Measurements from ENCODE around the gene LNPEP.

The LNPEP gene

DNA sequence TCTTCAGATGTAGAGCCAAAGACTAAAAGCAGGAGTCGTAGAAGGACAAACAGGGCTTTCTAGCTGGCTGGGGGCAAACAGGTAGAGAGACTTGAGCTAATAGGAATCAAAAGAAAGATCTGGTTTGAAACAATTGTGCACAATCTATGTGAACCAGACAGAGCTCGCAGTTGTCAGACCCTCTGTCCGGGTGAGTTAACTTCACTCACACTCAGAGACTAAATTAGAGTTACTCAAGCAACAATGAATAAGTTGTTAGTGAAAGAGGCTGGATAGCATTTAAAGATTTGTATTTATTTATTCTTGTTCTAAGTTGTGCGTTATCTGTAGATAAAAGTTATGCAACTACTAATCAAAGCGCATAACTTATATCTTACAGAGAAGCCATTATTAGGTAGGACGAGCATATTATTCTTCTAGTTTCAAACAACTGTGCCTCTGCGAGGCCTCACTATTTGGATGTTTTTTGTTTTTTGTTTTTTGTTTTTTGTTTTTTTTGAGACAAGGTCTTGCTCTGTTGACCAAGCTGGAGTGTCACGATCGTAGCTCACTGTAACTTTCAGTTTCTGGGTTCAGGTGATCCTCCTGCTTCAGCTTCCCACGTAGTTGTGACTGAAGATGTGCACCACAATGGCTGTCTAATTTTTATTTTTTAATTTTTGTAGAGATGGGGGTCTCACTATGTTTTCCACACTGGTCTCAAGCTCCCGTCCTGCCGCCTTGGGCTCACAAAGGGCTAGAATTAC, 13.2 kb upstream of the LNPEP start:
- Histone ChIP-seq H2AFZ (ENCODE audit: insufficient read depth, low read length, poor library complexity) (no peak overlapping the region), H3K23ac (ENCODE audit: low read length) (no peak overlapping the region), H3K4me2 (ENCODE audit: low read length) (no peak overlapping the region), H3K9ac (ENCODE audit: low read length) (no peak overlapping the region), H3K27me3 (ENCODE audit: insufficient read depth, low read length) (no peaks in the 10 kb centered on the region), H3K79me2 (ENCODE audit: control insufficient read depth, insufficient read depth, low read length, poor library complexity) (no peaks in the 10 kb centered on the region), H4K91ac (ENCODE audit: low read depth, low read length) (no peak overlapping the region), H2BK5ac (ENCODE audit: low read depth, low read length, poor library complexity) (no peak overlapping the region), H2BK120ac (ENCODE audit: insufficient read depth, low read length, poor library complexity) (no peak overlapping the region), H3K4me1 (ENCODE audit: control insufficient read depth in 1 of 2, insufficient read depth in 2 of 2, low read length in 2 of 2) (peaks cover 0 to 2% of the 10 kb centered on the region in 2 experiments), H4K12ac (ENCODE audit: low read depth, low read length) (no peak overlapping the region), H3K9me3 (ENCODE audit: insufficient read depth, low read depth, low read length) (no peaks in the 10 kb centered on the region), H3K18ac (ENCODE audit: low read length) (no peak overlapping the region), H3K79me1 (ENCODE audit: low read length) (no peaks in the 10 kb centered on the region), H3K14ac (ENCODE audit: low read length) (peak overlapping the region; percentile 51), H3K4ac (ENCODE audit: low read depth, low read length) (no peak overlapping the region), H2AK5ac (ENCODE audit: low read length) (no peak overlapping the region), H4K8ac (ENCODE audit: low read depth, low read length) (no peak overlapping the region), H3K36me3 (ENCODE audit: control insufficient read depth in 1 of 2, insufficient read depth in 2 of 2, low read length in 2 of 2) (no peaks in the 10 kb centered on the region), H3K4me3 (ENCODE audit: low read depth, low read length) (no peak overlapping the region), H3K27ac (ENCODE audit: low read depth, low read length) (no peak overlapping the region), H2BK12ac (ENCODE audit: low read length) (peak overlapping the region; percentile 64)
- DNase-seq: no peak
- whole genome bisulfite sequencing (ENCODE audit: extremely low coverage, insufficient coverage, insufficient read length): no CpG with 5 or more reads among the region's 12 CpGs

DNA sequence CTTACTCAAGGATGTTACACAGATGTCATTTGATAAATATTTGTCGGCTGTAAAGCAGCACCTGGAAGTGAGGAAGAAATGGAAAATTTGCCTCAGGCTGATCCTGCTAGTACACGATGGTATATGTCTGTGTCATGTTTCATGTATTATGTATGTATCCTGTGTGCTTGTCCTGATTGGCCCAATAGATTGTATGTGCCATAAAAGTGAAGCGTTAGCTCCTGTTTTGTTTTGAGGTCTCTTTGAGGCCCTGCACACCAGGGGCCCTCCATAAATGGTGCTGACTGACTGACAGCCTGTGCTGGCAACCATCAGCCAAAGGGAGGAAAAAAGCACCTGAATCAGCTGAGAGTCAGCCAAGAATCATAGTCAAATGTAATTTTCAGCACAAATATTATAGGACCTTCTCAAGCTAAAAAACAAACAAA, 11.8 kb upstream of the LNPEP start:
- Histone ChIP-seq H3K27me3 (ENCODE audit: insufficient read depth, low read length) (no peaks in the 10 kb centered on the region), H3K23ac (ENCODE audit: low read length) (no peak overlapping the region), H3K36me3 (ENCODE audit: control insufficient read depth in 1 of 2, insufficient read depth in 2 of 2, low read length in 2 of 2) (no peaks in the 10 kb centered on the region), H2AFZ (ENCODE audit: insufficient read depth, low read length, poor library complexity) (no peak overlapping the region), H3K9me3 (ENCODE audit: insufficient read depth, low read depth, low read length) (no peaks in the 10 kb centered on the region), H3K18ac (ENCODE audit: low read length) (no peak overlapping the region), H2AK5ac (ENCODE audit: low read length) (no peak overlapping the region), H3K4ac (ENCODE audit: low read depth, low read length) (no peak overlapping the region), H3K79me2 (ENCODE audit: control insufficient read depth, insufficient read depth, low read length, poor library complexity) (no peaks in the 10 kb centered on the region), H3K27ac (ENCODE audit: low read depth, low read length) (no peak overlapping the region), H4K8ac (ENCODE audit: low read depth, low read length) (no peak overlapping the region), H2BK120ac (ENCODE audit: insufficient read depth, low read length, poor library complexity) (no peak overlapping the region), H3K4me3 (ENCODE audit: low read depth, low read length) (no peak overlapping the region), H3K9ac (ENCODE audit: low read length) (no peak overlapping the region), H3K79me1 (ENCODE audit: low read length) (no peaks in the 10 kb centered on the region), H3K14ac (ENCODE audit: low read length) (no peak overlapping the region), H4K91ac (ENCODE audit: low read depth, low read length) (no peak overlapping the region), H4K12ac (ENCODE audit: low read depth, low read length) (no peak overlapping the region), H2BK12ac (ENCODE audit: low read length) (no peak overlapping the region), H3K4me1 (ENCODE audit: control insufficient read depth in 1 of 2, insufficient read depth in 2 of 2, low read length in 2 of 2) (peaks cover 0 to 2% of the 10 kb centered on the region in 2 experiments), H2BK5ac (ENCODE audit: low read depth, low read length, poor library complexity) (no peak overlapping the region), H3K4me2 (ENCODE audit: low read length) (peak overlapping the region; percentile 1)
- no CpG with 5 or more reads among the region's 3 CpGs for WGBS (ENCODE audit: extremely low coverage, insufficient coverage, insufficient read length)
- DNase-seq: peak; percentile 69 to 92

DNA sequence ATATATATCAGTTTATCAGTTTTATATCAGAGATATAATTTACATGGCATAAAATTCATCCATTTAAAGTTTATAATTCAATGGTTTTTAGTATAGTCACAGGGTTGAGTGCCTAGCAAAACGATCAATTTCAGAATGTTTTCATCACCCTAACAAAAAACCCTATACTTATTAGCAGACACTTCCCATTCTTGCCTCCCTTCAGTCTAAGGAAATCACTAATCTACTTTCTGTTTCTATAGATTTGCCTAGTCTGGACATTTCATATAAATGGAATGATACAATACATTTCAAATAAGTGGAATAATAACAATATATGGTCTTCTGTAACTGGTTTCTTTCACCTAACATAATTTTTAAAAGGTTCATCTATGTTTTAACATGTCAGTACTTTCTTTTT, 9.6 kb upstream of the LNPEP start:
- Histone ChIP-seq H3K36me3 (ENCODE audit: control insufficient read depth in 1 of 2, insufficient read depth in 2 of 2, low read length in 2 of 2) (no peaks in the 10 kb centered on the region), H2AFZ (ENCODE audit: insufficient read depth, low read length, poor library complexity) (no peak overlapping the region), H3K79me2 (ENCODE audit: control insufficient read depth, insufficient read depth, low read length, poor library complexity) (no peaks in the 10 kb centered on the region), H2BK5ac (ENCODE audit: low read depth, low read length, poor library complexity) (no peak overlapping the region), H3K4ac (ENCODE audit: low read depth, low read length) (no peak overlapping the region), H3K4me2 (ENCODE audit: low read length) (no peak overlapping the region), H3K23ac (ENCODE audit: low read length) (no peak overlapping the region), H2BK120ac (ENCODE audit: insufficient read depth, low read length, poor library complexity) (no peak overlapping the region), H3K4me1 (ENCODE audit: control insufficient read depth in 1 of 2, insufficient read depth in 2 of 2, low read length in 2 of 2) (peaks cover 0 to 2% of the 10 kb centered on the region in 2 experiments), H2AK5ac (ENCODE audit: low read length) (no peak overlapping the region), H3K18ac (ENCODE audit: low read length) (no peak overlapping the region), H3K27me3 (ENCODE audit: insufficient read depth, low read length) (no peaks in the 10 kb centered on the region), H3K27ac (ENCODE audit: low read depth, low read length) (no peak overlapping the region), H2BK12ac (ENCODE audit: low read length) (no peak overlapping the region), H3K4me3 (ENCODE audit: low read depth, low read length) (no peak overlapping the region), H4K91ac (ENCODE audit: low read depth, low read length) (no peak overlapping the region), H3K9me3 (ENCODE audit: insufficient read depth, low read depth, low read length) (no peaks in the 10 kb centered on the region), H3K14ac (ENCODE audit: low read length) (no peak overlapping the region), H3K79me1 (ENCODE audit: low read length) (no peaks in the 10 kb centered on the region), H4K12ac (ENCODE audit: low read depth, low read length) (no peak overlapping the region), H4K8ac (ENCODE audit: low read depth, low read length) (no peak overlapping the region), H3K9ac (ENCODE audit: low read length) (no peak overlapping the region)
- no CpG with 5 or more reads among the region's 1 CpG for WGBS (ENCODE audit: extremely low coverage, insufficient coverage, insufficient read length)
- no peak for DNase-seq

DNA sequence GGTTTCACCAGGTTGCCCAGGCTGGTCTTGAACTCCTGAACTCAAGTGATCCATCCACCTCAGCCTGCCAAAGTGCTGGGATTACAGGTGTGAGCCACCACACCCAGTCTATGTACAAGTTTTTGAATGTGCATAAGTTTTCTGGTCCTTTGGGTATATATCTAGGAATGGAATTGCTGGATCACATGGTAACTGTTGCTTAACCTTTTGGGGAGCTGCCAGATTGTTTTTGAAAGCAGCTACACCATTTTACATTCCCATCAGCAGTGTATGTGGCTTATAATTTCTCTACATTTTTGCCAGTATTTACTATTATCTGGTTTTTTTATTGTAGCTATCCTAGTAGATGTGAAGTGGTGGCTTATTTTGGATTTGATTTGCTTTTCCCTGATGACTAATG, 8.9 kb upstream of the LNPEP start:
- no peak overlapping the region for H4K8ac ChIP-seq (ENCODE audit: low read depth, low read length)
- H3K14ac ChIP-seq (ENCODE audit: low read length): no peak overlapping the region
- H4K91ac ChIP-seq (ENCODE audit: low read depth, low read length): no peak overlapping the region
- no peak overlapping the region for H2BK120ac ChIP-seq (ENCODE audit: insufficient read depth, low read length, poor library complexity)
- no peak overlapping the region for H2AFZ ChIP-seq (ENCODE audit: insufficient read depth, low read length, poor library complexity)
- no peak for DNase-seq
- peaks cover 0 to 2% of the 10 kb centered on the region in 2 experiments for H3K4me1 ChIP-seq (ENCODE audit: control insufficient read depth in 1 of 2, insufficient read depth in 2 of 2, low read length in 2 of 2)
- no peaks in the 10 kb centered on the region for H3K79me2 ChIP-seq (ENCODE audit: control insufficient read depth, insufficient read depth, low read length, poor library complexity)
- no peak overlapping the region for H3K9ac ChIP-seq (ENCODE audit: low read length)
- no peak overlapping the region for H2BK5ac ChIP-seq (ENCODE audit: low read depth, low read length, poor library complexity)
- no peak overlapping the region for H2AK5ac ChIP-seq (ENCODE audit: low read length)
- no peaks in the 10 kb centered on the region for H3K36me3 ChIP-seq (ENCODE audit: control insufficient read depth in 1 of 2, insufficient read depth in 2 of 2, low read length in 2 of 2)
- no peaks in the 10 kb centered on the region for H3K27me3 ChIP-seq (ENCODE audit: insufficient read depth, low read length)
- H4K12ac ChIP-seq (ENCODE audit: low read depth, low read length): no peak overlapping the region
- H3K4ac ChIP-seq (ENCODE audit: low read depth, low read length): no peak overlapping the region
- no peaks in the 10 kb centered on the region for H3K79me1 ChIP-seq (ENCODE audit: low read length)
- no peak overlapping the region for H3K27ac ChIP-seq (ENCODE audit: low read depth, low read length)
- no peak overlapping the region for H3K18ac ChIP-seq (ENCODE audit: low read length)
- H3K4me3 ChIP-seq (ENCODE audit: low read depth, low read length): no peak overlapping the region
- no peak overlapping the region for H3K23ac ChIP-seq (ENCODE audit: low read length)
- no peaks in the 10 kb centered on the region for H3K9me3 ChIP-seq (ENCODE audit: insufficient read depth, low read depth, low read length)
- no peak overlapping the region for H2BK12ac ChIP-seq (ENCODE audit: low read length)
- no peak overlapping the region for H3K4me2 ChIP-seq (ENCODE audit: low read length)
